Measurements from ENCODE around the gene MN1. TPM values are rescaled to one million over a fixed set of nuclear protein-coding genes. Genes with fewer than 3 reads are reported as not detected.

The MN1 gene
- total and polyA plus RNA-seq, 2 of the 4 experiments (the other 2 are of a cell fraction) = 0.36 to 1.3 TPM

DNA sequence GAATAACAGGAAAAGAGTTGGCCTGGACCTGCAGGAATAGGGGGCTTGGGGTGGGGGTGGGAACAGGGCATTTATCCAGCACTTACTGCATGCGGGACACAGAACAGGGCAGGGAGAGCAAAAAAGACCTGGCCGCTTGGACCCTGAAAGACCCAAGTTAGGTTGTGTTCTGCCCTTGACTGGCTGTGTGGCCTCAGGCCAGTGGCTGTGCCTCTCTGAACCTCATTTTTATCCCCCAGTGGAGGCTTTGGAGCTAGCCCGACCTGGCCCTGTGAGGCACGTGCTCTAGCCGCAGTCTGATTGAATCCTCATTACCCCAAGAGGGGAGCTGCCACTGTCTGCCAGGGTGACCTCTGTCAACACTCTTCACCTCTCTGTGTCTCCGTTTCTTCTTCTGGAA lies 68.7 kb downstream of the MN1 start:
- CTCF ChIA-PET = interaction anchor here (1.5 kb wide), 1 partner anchor 10 kb away, joined by 7 read pairs; no protein-coding TSS in a partner anchor
- Histone ChIP-seq H4K91ac (ENCODE audit: insufficient read depth, low read depth, low read length) (no peak overlapping the region), H4K8ac (ENCODE audit: low read depth in 2 of 2, low read length in 2 of 2) (no peak overlapping the region), H2AK5ac (ENCODE audit: low read depth, low read length) (no peak overlapping the region), H2BK120ac (ENCODE audit: low read depth, low read length) (no peak overlapping the region), H3K4ac (ENCODE audit: low read depth, low read length) (no peak overlapping the region), H3K56ac (ENCODE audit: extremely low read depth, insufficient read depth, low read length) (no peak overlapping the region), H4K5ac (ENCODE audit: low read depth, low read length) (no peak overlapping the region), H2BK20ac (ENCODE audit: low read depth, low read length) (no peak overlapping the region), H3K79me1 (ENCODE audit: low read depth in 1 of 2, low read length in 2 of 2) (no peaks in the 10 kb centered on the region), H3K9me3 (ENCODE audit: control insufficient read depth, insufficient read depth, low read length) (peaks cover 5% of the 10 kb centered on the region), H3K14ac (replicated peaks; ENCODE audit: low read depth, low read length) (no peak overlapping the region), H3K27ac (ENCODE audit: insufficient read depth, low read length) (no peak overlapping the region), H3K4me1 (ENCODE audit: control insufficient read depth, insufficient read depth, low read length) (no peaks in the 10 kb centered on the region; the same call in 1 of the 2 replicates), H2BK5ac (ENCODE audit: low read depth, low read length, poor library complexity, severe bottlenecking) (no peak overlapping the region), H3K4me2 (ENCODE audit: low read depth, low read length) (no peak overlapping the region), H3K9me1 (ENCODE audit: insufficient read depth, low read length) (peaks cover 8% of the 10 kb centered on the region; the same call in 1 of the 2 replicates), H3K18ac (ENCODE audit: low read depth, low read length) (no peak overlapping the region), H2AFZ (replicated peaks; ENCODE audit: low read length, poor library complexity) (no peak overlapping the region), H3K23ac (ENCODE audit: low read depth, low read length) (no peak overlapping the region), H3K9ac (ENCODE audit: low read depth, low read length) (no peak overlapping the region), H2BK15ac (ENCODE audit: low read depth, low read length) (no peak overlapping the region), H3K4me3 (ENCODE audit: insufficient read depth, low read depth, low read length) (no peak overlapping the region), H3K36me3 (ENCODE audit: control insufficient read depth, insufficient read depth, low read length) (no peaks in the 10 kb centered on the region), H4K20me1 (ENCODE audit: insufficient read depth, low read length) (no peaks in the 10 kb centered on the region), H3K27me3 (ENCODE audit: control insufficient read depth, insufficient read depth, low read length) (peaks cover 23% of the 10 kb centered on the region), H2AK9ac (replicated peaks; ENCODE audit: low read depth, low read length, poor library complexity) (no peak overlapping the region)
- no CpG with 5 or more reads among the region's 6 CpGs for WGBS, 2 experiments (ENCODE audit: extremely low coverage in 2 of 2, insufficient read length in 1 of 2)
- in situ Hi-C loops (cut with MboI; ENCODE audit: low sequenced_read_pairs) (no loop called here), intact Hi-C loops (cut with micrococcal nuclease) (no loop called here), dilution Hi-C loops (cut with HindIII; ENCODE audit: low sequenced_read_pairs, unreplicated experiment) (no loop called here)
- TF ChIP-seq MAZ (IDR thresholded peaks at IDR 0.05; ENCODE audit: borderline replicate concordance, low read depth, low read length) = no peak
- TF ChIP-seq SMC3 (IDR thresholded peaks at IDR 0.05; ENCODE audit: low read depth, low read length) = no peak
- no peak for TF ChIP-seq CEBPB (IDR thresholded peaks at IDR 0.05; ENCODE audit: low read depth, low read length)
- no peak for TF ChIP-seq ELK1 (IDR thresholded peaks at IDR 0.05; ENCODE audit: borderline replicate concordance, low read depth, low read length)
- TF ChIP-seq RFX5 (IDR thresholded peaks at IDR 0.05; ENCODE audit: low read depth, low read length) = no peak
- TF ChIP-seq, protein P1, sequence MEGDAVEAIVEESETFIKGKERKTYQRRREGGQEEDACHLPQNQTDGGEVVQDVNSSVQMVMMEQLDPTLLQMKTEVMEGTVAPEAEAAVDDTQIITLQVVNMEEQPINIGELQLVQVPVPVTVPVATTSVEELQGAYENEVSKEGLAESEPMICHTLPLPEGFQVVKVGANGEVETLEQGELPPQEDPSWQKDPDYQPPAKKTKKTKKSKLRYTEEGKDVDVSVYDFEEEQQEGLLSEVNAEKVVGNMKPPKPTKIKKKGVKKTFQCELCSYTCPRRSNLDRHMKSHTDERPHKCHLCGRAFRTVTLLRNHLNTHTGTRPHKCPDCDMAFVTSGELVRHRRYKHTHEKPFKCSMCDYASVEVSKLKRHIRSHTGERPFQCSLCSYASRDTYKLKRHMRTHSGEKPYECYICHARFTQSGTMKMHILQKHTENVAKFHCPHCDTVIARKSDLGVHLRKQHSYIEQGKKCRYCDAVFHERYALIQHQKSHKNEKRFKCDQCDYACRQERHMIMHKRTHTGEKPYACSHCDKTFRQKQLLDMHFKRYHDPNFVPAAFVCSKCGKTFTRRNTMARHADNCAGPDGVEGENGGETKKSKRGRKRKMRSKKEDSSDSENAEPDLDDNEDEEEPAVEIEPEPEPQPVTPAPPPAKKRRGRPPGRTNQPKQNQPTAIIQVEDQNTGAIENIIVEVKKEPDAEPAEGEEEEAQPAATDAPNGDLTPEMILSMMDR (conservative IDR thresholded peaks at IDR 0.05; ENCODE audit: low read depth, low read length) = no peak
- no peak for TF ChIP-seq RCOR1 (IDR thresholded peaks at IDR 0.05; ENCODE audit: insufficient replicate concordance, low read length)
- no peak for TF ChIP-seq NFE2L2 (IDR thresholded peaks at IDR 0.05; ENCODE audit: low read depth, low read length)
- no peak for TF ChIP-seq CHD1 (IDR thresholded peaks at IDR 0.05; ENCODE audit: low read depth, low read length)
- no peak for TF ChIP-seq POLR2A (IDR thresholded peaks at IDR 0.05; ENCODE audit: low read depth, low read length)
- TF ChIP-seq MXI1 (IDR thresholded peaks at IDR 0.05; ENCODE audit: borderline replicate concordance, low read depth, low read length) = no peak
- TF ChIP-seq, protein P2, sequence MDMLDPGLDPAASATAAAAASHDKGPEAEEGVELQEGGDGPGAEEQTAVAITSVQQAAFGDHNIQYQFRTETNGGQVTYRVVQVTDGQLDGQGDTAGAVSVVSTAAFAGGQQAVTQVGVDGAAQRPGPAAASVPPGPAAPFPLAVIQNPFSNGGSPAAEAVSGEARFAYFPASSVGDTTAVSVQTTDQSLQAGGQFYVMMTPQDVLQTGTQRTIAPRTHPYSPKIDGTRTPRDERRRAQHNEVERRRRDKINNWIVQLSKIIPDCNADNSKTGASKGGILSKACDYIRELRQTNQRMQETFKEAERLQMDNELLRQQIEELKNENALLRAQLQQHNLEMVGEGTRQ (IDR thresholded peaks at IDR 0.05; ENCODE audit: low read depth, low read length) = no peak
- BruUV-seq (replicated peaks) = no TSS peak
- POLR2A ChIA-PET (ENCODE audit: unreplicated experiment) = no interaction called here
- DNase-seq = no peak
- ATAC-seq (ENCODE audit: low read depth) = no peak
